H1 (cell line): ENCODE measurements around the gene SDHAF2. TPM values are rescaled to one million over a fixed set of nuclear protein-coding genes. Genes with fewer than 3 reads are reported as not detected.

ENCODE experiments used
- MAX ChIP-seq: IDR thresholded peaks from 2 replicates; pipeline ENCODE4 v1.6.1; 2012; ENCODE audit warnings: inconsistent platforms
- polyA plus RNA-seq, 7 experiments: library from polyadenylated mRNA; depleted of rRNA in 3 of 7; stranded (reverse) in 5 of 7; unstranded in 2 of 7; fragments of >200 nt in 5 of 7; fragments of 200-250 nt in 2 of 7; gene quantifications; 1 replicate in 5 of 7; 2 replicates in 1 of 7; 4 replicates in 1 of 7; pipeline versions ENCODE4 v1.2.1 to v1.2.3, GENCODE V29; 2011 to 2013; ENCODE audit warnings: missing spikeins in 2 of 7, mixed read lengths in 2 of 7
- total RNA-seq: library from RNA; stranded (reverse); fragmentation: NEBNext Ultra II Directional; extraction: Animal tissue kit (Norgen Biotek cat#: 25700); gene quantifications from 2 replicates; pipeline ENCODE4 v1.2.1, GENCODE V29; 2021

Gene SDHAF2
- total and polyA plus RNA-seq, 2 of the 8 experiments (the other 6 are each of a cell fraction or from before 2014, with no cell fraction given), result 41.0 to 114 TPM

- no peak for TF ChIP-seq MAX
Measured at GRCh38 chr11:61453695-61454094, 23.8 kb downstream of the SDHAF2 start (continued).
